HG02678 (cell line): ENCODE measurements around the gene ASB15.
"Not testable (repeated sequence)": the region's sequence is repeated elsewhere in the genome, so short reads cannot be mapped to it uniquely, and the experiment has no call there.

Experiments
- ATAC-seq: cut with Tn5 transposase; IDR thresholded peaks from one replicate; pipeline ENCODE4 v1.9.1; 2021; ENCODE audit warnings: mild to moderate bottlenecking, moderate library complexity; ENCODE audit not compliant: unreplicated experiment

ASB15 gene

DNA sequence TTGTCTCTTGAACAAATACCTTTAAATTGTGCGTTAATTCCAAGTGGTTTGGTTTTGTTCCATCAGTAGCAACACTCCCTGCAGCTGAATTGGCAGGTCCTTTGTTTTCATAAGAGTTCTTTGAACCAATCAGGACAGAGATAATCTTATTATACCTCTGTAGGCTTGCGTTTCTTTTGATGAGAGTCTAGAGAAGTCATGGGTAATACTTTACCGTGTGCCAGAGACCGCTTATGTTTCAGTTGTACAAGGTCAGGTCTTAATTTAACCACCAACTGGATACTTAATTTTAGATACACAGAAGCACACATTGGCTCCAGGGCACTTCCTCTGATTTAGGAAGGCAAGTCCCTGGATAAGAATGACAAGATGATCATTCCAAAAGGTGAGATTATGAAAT is at the start of gene ASB15:
Gene ASB15 (plus strand): TSS at position 292 of the 400 bp plus-strand sequence. CDS start 12,682 bp downstream, outside the sequence.
- ATAC-seq = no peak

DNA sequence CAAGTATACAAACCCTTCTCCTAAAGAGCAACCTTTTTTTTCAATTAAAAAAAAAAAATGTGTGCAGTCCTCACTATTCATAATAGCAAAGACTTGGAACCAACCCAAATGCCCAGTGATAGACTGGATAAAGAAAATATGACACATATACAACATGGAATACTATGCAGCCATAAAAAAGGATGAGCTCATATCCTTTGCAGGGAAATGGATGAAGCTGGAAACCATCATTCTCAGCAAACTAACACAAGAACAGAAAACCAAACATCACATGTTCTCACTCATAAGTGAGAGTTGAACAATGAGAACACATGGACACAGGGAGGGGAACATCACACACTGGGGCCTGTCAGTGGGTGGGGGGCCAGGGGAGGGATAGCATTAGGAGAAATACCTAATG is 49.5 kb upstream of the ASB15 start:
- ATAC-seq = not testable (repeated sequence)

DNA sequence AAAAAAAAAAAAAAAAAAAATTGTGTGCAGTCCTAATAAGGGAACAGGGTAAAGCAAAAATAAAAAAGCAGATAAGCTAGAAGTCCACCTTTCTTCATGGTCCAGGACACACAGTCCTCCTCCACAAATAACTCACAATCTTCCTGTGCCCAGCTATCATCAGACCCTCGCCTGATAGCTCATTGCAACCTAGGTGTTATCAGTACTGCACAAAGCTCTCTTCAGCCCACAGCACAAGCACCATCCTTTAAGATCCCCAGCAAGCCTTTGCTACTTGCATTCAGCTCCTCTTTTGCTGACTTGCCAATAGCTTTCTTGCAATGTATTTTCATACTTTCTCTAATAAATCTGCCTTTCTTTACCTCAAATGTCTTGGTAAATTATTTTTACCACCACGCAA is 49.0 kb upstream of the ASB15 start:
- no peak for ATAC-seq

DNA sequence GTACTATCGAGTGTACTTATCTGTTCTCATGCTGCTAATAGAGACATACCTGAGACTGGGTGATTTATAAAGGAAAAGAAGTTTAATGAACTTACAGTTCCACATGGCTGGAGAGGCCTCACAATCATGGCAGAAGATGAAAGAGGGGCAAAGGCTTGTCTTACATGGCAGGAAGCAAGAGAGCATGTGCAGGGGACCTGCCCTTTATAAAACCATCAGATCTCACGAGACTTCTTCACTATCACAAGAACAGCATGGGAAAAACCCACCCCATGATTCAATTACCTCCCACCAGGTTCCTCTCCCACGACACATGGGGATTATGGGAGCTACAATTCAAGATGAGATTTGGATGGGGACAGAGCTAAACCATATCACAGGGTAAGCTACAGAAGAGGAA is 48.5 kb upstream of the ASB15 start:
- no peak for ATAC-seq

DNA sequence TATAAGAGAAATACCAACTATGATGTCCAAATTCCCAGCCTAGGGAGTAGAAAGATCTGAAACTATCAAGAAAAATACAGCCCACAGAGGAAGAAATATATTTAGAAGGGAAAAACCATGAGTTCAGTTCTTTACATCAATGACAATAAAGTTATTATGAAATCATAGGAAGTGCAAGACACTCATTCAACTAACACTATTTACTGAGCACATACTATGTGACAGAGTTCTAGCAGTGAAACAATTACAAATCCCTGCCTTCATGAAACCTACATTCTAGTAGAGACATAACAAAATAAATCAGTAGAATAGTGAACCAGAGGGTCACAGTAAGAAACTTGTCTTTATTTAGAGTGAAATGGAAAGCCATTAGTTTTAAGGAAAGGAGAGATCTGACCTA is 46.1 kb upstream of the ASB15 start:
- no peak for ATAC-seq

DNA sequence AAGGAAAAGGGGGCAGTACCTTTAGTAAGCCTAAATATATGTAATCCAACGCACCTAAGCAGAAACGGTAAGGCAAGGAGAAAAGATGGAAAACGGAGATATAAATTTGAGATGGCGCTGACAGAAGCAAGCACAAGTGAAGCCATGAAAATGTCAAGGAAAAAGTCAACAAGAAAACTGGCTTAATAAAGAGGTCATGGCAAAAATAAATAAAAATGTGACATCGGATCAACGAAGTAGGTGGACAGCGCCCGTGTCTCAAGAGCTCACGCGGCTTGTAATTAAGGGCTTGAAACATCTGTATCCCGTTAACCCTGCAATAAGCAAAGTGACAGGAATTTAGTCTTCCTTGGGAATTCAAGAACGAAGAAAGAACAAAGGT is 44.6 kb upstream of the ASB15 start:
- ATAC-seq = no peak

DNA sequence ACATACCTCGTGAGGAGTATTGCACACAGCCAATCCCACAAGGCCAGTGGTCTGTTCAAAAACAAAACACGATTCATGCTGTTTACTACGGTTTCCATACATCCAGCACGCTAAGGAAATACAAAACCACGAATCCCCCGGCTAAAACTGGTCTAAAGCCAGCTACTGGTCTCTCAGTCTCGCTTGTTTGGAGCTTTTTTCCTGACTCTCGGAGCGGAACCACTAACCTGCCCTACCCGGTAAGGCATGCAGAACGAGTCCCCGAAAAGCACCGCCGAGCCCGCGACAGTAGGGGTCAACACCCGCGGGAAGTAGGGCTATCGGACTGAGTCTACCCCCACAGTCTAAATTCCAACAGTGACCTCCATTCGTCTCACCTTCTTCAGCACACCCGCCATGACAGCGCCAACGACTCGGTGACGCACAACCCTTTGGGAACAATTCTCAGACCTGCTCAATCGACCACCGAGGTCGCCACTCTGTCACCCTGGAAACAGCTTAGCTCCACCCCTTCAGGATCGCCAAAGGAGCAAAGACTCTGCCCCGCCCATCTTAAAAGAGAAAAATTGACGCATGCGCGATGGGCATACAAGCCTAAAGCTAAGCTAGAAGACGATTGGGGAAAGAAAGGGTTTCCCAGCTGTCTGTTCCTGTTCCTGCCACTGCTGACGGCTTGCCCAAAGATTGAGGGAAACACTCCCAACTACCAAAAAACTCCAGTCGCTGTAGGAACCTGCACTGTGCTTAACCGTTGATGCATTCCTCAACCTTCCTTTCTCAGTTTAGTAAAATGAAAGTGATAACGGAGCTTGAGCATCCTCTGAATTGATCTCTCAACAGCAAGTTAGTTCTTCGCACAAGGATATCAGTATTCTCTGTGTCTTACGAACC is 44.0 kb upstream of the ASB15 start, which contains the start of gene NDUFA5:
Gene NDUFA5 (minus strand): TSS at position 421 of the 891 bp plus-strand sequence. CDS start 23 bp downstream, at position 398.
- peak; percentile 97 for ATAC-seq

DNA sequence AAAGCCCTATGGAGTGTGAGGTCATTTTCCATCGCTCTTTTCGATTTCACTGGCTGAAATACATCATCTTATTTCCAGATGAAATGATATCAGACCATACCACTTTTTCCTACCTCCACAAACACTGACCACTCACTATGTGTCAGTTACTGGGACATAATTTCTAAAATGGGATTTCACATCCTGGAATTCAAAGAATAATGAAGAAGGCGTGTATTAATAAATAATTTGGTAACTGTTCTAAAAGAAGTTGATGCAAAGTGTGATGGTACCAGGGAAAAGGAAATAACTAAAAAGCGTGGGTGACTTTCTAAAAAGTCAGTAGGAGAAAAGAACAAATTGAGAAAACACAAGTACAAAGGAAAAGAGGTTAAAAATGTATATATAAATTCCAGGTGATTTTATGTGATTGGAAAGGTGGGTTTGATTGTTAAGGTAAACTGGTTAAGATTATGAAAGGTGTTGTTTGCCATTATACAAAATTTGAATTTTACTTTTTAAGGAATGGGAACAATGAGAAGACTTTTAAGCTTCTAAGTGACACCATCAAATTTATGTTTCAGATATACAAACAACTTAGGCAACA is 43.2 kb upstream of the ASB15 start:
- ATAC-seq = no peak

DNA sequence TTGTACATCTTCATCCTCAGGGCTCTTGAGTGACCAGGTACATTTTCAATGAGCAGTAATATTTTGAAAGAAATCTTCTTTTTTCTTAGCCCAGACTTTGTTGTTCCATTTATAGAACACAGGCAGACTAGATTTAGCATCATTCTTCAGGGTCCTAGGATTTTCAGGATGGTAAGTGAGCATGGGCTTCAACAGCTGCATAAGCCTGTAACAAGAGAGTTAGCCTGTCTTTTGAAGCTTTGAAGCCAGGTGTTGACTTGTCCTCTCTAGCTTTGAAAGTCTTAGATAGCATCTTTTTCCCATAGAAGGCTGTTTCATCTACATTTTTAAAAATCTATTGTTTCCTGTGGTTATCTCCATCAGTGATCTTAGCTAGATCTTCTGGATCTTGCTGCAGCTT is 39.5 kb upstream of the ASB15 start:
- ATAC-seq = no peak

DNA sequence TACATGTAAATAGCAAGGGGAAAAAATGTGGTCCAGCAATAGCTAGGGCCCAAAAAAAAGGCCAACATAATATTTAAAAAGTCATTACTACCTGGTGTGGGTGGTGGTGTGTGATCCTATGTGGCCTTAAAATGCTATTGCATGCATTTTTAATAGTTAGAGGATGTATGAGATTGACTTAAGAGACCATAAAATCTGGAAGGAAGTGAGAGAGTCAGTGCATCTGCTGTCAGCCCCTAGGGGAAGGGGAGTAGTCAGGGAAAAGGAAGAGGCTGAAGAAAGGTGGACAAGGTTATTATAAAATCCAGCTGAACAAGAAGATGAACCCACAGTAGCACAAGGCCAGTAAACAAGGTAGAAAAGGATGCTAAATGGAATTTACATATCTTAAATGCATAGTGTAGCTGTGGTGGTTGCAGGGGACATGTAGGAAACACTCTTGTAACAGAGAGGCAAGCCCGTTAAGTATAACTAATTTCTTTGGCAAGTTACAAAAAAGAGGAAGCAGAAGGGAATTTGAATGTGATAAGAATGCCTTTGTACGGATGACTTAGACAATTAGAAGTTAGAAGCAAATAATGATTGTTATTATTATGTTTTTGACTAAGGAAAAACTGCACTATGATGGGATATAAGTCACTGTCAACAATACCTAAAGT is 32.1 kb upstream of the ASB15 start:
- no peak for ATAC-seq

DNA sequence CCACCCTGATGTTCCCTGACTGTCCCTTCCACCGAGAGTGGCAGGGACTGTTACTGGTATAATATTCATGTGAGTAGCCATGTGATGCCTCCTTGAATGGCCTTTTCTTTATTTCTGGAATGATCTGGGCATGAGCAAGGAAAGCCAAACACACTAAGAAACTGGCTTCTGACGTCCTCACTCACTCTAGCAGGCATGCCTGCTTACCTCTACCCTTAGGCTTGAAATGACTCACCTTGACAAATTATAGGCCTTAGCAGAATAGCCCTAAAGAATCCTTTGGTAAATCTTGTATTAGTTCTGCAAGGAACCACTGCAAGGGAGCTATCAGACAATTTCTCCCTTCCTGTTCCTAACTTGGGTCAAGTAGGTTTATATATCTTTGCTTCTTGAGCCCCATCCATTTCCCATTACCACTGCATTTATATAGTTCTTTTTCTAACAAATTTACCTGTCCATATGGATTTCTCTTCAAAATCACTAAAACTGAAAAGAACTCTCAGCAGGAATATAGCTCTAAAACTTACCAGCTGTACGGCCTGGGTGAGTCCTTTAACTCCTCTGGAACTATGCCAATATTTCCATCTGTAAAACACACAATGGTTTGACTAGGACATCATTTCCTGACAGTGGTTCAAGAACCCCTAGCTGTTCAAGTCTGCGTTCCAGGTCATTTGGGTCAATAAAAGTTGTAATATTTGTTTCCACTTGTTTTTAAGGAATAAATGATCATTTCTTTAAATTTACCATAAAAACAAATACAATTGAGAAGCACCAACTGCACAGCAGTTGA is 31.0 kb upstream of the ASB15 start:
- no peak for ATAC-seq

DNA sequence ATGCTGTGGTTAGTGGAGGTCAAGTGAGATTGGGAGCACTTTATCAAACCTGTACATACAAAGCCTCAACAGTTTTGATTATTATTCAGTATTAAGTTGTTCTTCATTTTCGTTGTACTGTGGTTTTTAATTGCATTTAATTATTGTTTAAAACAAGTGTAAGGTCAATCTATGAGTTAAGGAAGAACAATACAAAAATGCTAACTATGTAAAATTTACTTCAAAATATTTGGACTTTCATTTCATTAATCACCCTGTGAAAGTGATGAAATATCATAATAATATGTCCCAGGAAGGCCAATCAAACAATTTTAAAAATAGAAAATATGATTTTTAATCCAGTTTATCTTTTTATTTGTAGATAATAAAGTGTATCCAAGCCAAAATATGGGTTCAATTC is 30.4 kb upstream of the ASB15 start:
- no peak for ATAC-seq

DNA sequence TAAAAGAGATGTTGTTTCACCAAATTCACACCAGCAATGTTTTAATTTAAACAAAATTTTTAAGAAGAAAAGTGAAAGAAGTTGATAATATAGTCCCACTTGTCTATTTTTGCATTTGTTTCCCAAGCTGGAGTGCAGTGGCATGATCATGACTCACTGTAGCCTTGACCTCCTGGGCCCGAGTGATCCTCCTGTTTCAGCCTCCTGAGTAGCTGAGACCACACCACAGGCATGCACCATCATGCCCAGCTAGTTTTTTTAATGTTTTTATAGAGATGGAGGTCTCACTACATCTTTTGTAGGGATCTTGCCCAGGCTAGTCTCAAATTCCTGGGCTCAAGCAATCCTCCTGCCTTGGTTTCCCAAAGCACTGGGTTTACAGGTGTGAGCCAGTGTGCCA is 29.9 kb upstream of the ASB15 start:
- ATAC-seq = no peak

DNA sequence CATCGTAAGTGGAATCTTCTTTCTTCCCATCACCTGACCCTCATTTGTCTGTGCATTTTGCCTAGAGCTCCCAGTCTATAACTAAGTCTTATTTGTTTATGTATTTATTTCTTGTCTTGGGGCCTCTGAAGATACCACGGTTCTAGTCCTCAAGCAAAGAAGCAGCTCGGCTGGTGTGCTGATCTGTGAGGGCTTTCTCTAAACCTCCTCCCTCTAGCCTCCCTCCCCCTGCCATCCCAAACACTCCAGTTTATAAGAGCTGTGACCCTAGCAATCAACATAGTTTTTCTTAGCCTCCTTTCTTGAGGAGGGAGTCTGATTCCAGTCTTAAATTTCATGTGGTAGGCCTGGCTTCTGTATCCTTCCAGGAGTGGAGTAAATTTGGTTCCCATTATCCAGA is 28.3 kb upstream of the ASB15 start:
- no peak for ATAC-seq

DNA sequence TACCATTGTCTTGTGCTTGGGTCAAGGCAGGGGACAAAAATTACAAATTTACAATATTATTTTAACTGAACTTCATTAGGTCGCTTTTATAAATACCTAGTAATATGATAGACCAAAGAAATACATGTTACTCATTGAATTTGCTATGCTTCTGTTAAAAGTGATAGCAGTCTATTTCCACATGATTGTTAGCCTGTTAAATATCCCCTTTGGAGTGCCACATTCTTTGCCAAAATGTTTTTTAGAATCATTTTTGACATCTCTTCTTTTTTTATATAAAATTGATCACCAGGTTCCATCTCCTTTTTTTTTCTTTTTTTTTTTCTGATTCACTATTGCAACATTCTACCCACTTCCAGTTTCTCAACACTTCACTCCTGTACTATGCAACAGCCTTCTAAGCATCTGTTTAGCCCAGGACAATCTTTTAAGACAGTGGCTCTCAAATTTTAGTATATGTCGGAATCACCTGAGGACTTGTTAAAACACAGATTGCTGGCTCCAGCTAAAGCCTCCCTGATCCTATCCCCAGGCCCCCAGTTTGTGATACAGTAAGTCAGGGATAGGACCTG is 27.6 kb upstream of the ASB15 start:
- no peak for ATAC-seq

DNA sequence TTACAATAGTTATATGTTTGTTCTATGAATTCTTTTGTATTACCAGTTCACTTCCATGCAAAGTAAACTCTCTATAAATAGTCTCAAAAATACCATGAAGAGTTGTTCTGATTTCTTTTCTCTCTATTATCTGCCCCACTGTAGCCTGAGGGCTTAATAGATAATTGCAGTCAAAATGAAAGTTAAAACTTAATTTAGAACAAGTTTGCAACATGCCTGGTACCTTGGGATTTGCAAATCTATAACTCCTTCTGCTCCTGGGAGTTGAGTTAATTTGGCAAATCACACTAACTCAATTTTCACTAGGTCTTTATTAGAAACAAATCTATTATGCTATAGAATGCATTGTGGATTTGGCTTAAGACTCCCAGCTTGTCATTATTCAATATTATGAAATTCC is 22.2 kb upstream of the ASB15 start:
- no peak for ATAC-seq

DNA sequence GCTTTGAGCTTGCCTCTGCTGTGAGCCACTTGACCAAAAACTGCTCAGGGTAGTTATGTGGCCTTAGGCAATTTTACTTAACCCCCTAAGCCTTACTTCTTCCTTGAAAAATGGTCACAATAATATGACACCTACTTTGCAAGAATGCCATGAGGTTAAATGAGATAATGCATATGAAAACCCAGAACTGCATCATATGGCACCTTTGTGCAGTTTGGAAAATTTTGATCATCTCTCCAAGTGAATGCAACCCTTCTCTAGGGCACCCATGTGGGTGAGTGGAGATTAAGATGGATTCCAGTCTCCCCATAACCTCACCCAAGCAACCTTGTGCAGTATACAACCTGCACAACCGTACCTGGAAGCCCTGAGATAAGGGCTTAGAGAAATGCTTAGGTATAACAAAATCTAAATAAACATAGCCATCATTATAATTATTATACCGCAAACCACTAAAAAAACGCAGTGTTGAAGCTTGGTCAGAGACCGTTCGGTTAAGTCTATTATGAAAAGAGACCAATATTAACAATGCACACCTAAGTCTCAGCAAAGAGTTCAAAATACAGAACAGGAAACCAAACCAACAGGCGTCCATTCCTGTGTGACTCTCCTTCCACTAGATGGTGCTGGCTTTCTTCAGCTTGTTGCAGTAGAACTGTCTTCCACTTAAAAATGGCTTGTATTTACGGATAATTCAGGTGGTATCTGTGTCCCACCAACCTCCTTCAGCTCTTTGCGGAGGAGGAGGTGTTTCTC is 21.0 kb upstream of the ASB15 start:
- ATAC-seq = peak; percentile 76

DNA sequence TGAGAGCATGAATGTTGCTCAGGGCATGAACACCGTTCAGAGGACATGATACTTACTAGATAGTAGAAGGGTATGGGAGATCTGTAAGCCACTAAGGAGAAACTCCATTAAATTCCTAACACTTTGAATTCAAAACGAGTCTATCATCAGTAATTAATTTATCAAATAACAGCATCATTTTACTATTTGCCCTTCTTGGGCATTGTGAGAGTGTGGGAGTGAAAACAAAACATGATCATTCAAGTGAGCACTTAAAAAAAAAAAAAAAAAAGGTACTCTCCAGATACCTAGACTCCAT is 20.5 kb upstream of the ASB15 start:
- ATAC-seq = peak; percentile 7

DNA sequence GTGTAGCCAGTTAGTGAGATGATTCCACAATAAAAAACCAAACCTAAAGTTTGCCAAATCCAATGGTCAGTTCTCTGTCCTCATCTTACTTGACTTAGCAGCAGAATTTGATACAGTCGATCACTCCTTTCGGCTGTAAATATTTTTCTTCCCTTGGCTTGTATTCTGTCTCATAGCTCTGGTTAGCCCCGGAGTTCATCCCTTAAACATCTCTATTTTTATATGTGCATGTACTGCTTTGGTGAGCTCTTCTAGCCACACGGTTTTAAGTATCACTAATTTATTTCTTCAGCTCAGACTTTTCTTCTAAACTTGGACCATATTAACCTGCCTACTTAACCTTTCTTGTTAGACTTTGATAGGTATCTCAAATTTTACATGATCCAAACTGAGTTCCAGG is 17.8 kb upstream of the ASB15 start:
- no peak for ATAC-seq

DNA sequence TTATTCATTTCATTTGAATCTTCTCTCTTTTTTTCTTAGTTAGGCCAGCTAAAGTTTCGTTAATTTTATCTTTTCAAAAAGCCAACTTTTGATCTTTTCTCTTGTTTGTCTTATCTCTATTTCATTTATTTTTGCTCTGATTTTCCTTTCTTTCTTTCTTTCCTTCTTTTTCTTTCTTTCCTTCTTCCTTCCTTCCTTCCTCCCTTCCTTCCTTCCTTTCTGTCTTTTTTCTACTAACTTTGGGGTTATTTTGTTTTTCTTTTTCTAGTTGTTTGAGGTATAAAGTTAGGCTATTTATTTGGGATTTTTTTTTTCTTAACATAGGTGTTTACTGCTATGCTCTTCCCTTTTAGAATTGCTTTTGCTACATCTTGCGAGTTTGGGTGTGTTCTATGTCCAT is 13.2 kb upstream of the ASB15 start:
- ATAC-seq = no peak
